ENCODE measurements around the gene ZNF541. TPM values are rescaled to one million over a fixed set of nuclear protein-coding genes. Genes with fewer than 3 reads are reported as not detected.

ZNF541 gene, protein sequence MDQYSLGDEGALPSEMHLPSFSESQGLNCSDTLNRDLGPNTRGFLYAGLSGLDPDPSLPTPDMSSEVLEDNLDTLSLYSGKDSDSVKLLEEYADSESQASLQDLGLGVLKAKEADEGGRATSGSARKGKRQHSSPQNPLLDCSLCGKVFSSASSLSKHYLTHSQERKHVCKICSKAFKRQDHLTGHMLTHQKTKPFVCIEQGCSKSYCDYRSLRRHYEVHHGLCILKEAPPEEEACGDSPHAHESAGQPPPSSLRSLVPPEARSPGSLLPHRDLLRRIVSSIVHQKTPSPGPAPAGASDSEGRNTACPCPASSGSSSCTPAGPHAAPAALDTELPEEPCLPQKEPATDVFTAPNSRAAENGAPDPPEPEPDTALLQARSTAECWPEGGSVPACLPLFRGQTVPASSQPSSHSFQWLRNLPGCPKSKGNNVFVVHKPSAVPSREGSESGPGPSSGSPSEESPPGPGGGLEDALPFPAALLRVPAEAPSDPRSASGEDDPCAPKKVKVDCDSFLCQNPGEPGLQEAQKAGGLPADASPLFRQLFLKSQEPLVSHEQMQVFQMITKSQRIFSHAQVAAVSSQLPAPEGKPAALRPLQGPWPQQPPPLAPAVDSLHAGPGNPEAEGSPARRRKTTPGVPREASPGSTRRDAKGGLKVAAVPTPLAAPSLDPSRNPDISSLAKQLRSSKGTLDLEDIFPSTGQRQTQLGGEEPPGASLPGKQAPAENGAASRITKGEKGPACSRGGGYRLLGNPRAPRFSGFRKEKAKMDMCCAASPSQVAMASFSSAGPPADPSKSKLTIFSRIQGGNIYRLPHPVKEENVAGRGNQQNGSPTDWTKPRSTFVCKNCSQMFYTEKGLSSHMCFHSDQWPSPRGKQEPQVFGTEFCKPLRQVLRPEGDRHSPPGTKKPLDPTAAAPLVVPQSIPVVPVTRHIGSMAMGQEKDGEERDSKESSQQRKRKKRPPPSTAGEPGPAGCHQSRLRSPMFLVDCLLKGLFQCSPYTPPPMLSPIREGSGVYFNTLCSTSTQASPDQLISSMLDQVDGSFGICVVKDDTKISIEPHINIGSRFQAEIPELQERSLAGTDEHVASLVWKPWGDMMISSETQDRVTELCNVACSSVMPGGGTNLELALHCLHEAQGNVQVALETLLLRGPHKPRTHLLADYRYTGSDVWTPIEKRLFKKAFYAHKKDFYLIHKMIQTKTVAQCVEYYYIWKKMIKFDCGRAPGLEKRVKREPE (N-terminal part only)
- 0.05 and 0.39 TPM in 2 replicates for total RNA-seq

GRCh38 chr19:47573071-47574026 lies at the start of gene ZNF541:
TSS of gene ZNF541 (minus strand) at chr19:47573148. CDS start at chr19:47555856, 17,292 bp downstream.
- Mint-ChIP-seq H3K27ac (peak within 1 kb of the TSS; percentile 24), H3K27me3 (ENCODE audit: insufficient read depth) (peaks cover 17% of the 10 kb centered on the region), H3K36me3 (ENCODE audit: low read depth) (no peaks in the 10 kb centered on the region), H3K4me3 (peak within 1 kb of the TSS; percentile 47), H3K4me1 (ENCODE audit: low read depth) (peaks cover 20% of the 10 kb centered on the region), H3K9me3 (no peaks in the 10 kb centered on the region)
- intact Hi-C loops (cut with micrococcal nuclease), result no loop called here
- peak; percentile 72 for DNase-seq (ENCODE audit: low spot score)

GRCh38 chr19:47619763-47620162 lies 46.8 kb upstream of the ZNF541 start:
- Mint-ChIP-seq H3K9me3 (no peaks in the 10 kb centered on the region), H3K4me1 (ENCODE audit: low read depth) (no peaks in the 10 kb centered on the region), H3K27ac (no peak overlapping the region), H3K36me3 (ENCODE audit: low read depth) (peaks cover 3% of the 10 kb centered on the region), H3K27me3 (ENCODE audit: insufficient read depth) (no peaks in the 10 kb centered on the region), H3K4me3 (no peak overlapping the region)
- intact Hi-C loops (cut with micrococcal nuclease), result no loop called here
- no peak for DNase-seq (ENCODE audit: low spot score)

- no peak overlapping the region for H3K27ac Mint-ChIP-seq
- intact Hi-C loops (cut with micrococcal nuclease), result no loop called here
- no peaks in the 10 kb centered on the region for H3K9me3 Mint-ChIP-seq
- no peak overlapping the region for H3K4me3 Mint-ChIP-seq
- no peaks in the 10 kb centered on the region for H3K27me3 Mint-ChIP-seq (ENCODE audit: insufficient read depth)
- H3K4me1 Mint-ChIP-seq (ENCODE audit: low read depth), result no peaks in the 10 kb centered on the region
- H3K36me3 Mint-ChIP-seq (ENCODE audit: low read depth), result peaks cover 3% of the 10 kb centered on the region
- no peak for DNase-seq (ENCODE audit: low spot score)
Measured at GRCh38 chr19:47618771-47619170, 45.8 kb upstream of the ZNF541 start.

- Mint-ChIP-seq H3K4me1 (ENCODE audit: low read depth) (peaks cover 10% of the 10 kb centered on the region), H3K27me3 (ENCODE audit: insufficient read depth) (no peaks in the 10 kb centered on the region), H3K9me3 (no peaks in the 10 kb centered on the region), H3K36me3 (ENCODE audit: low read depth) (peaks cover 3% of the 10 kb centered on the region), H3K27ac (no peak overlapping the region), H3K4me3 (no peak overlapping the region)
- DNase-seq (ENCODE audit: low spot score), result no peak
- intact Hi-C loops (cut with micrococcal nuclease), result no loop called here
Measured at GRCh38 chr19:47615714-47616113, 42.8 kb upstream of the ZNF541 start.

- DNase-seq (ENCODE audit: low spot score), result no peak
- H3K27ac Mint-ChIP-seq, result no peak overlapping the region
- no peak overlapping the region for H3K4me3 Mint-ChIP-seq
- intact Hi-C loops (cut with micrococcal nuclease), result no loop called here
- peaks cover 3% of the 10 kb centered on the region for H3K36me3 Mint-ChIP-seq (ENCODE audit: low read depth)
- H3K9me3 Mint-ChIP-seq, result no peaks in the 10 kb centered on the region
- no peaks in the 10 kb centered on the region for H3K27me3 Mint-ChIP-seq (ENCODE audit: insufficient read depth)
- peaks cover 14% of the 10 kb centered on the region for H3K4me1 Mint-ChIP-seq (ENCODE audit: low read depth)
Measured at GRCh38 chr19:47615230-47615629, 42.3 kb upstream of the ZNF541 start.

GRCh38 chr19:47614559-47614958 lies 41.6 kb upstream of the ZNF541 start:
- intact Hi-C loops (cut with micrococcal nuclease), result no loop called here
- Mint-ChIP-seq H3K4me3 (no peak overlapping the region), H3K4me1 (ENCODE audit: low read depth) (peaks cover 14% of the 10 kb centered on the region), H3K36me3 (ENCODE audit: low read depth) (peaks cover 3% of the 10 kb centered on the region), H3K9me3 (no peaks in the 10 kb centered on the region), H3K27ac (no peak overlapping the region), H3K27me3 (ENCODE audit: insufficient read depth) (no peaks in the 10 kb centered on the region)
- DNase-seq (ENCODE audit: low spot score), result no peak

DNA sequence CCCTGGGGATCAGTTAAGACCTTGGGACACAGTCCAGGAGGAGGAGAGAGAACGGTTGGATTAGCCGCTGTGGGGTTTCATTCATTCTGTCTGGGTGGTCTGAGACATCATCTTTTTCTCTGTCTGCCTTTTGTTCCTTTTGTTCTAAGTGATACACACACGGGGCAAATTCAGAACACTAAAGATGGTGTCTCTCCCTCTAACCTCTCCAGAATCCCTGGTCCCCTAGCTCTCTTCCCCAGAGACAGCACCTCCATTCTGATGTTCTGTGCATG lies 41.0 kb upstream of the ZNF541 start:
- H3K27ac Mint-ChIP-seq, result no peak overlapping the region
- no peaks in the 10 kb centered on the region for H3K27me3 Mint-ChIP-seq (ENCODE audit: insufficient read depth)
- no peak for DNase-seq (ENCODE audit: low spot score)
- intact Hi-C loops (cut with micrococcal nuclease), result no loop called here
- H3K9me3 Mint-ChIP-seq, result no peaks in the 10 kb centered on the region
- peaks cover 14% of the 10 kb centered on the region for H3K4me1 Mint-ChIP-seq (ENCODE audit: low read depth)
- no peak overlapping the region for H3K4me3 Mint-ChIP-seq
- H3K36me3 Mint-ChIP-seq (ENCODE audit: low read depth), result peaks cover 3% of the 10 kb centered on the region

GRCh38 chr19:47613165-47614020 lies 40.4 kb upstream of the ZNF541 start:
- Mint-ChIP-seq H3K27me3 (ENCODE audit: insufficient read depth) (no peaks in the 10 kb centered on the region), H3K9me3 (no peaks in the 10 kb centered on the region), H3K27ac (no peak overlapping the region), H3K4me3 (no peak overlapping the region), H3K36me3 (ENCODE audit: low read depth) (peaks cover 3% of the 10 kb centered on the region), H3K4me1 (ENCODE audit: low read depth) (peaks cover 14% of the 10 kb centered on the region)
- intact Hi-C loops (cut with micrococcal nuclease), result no loop called here
- DNase-seq (ENCODE audit: low spot score), result no peak

DNA sequence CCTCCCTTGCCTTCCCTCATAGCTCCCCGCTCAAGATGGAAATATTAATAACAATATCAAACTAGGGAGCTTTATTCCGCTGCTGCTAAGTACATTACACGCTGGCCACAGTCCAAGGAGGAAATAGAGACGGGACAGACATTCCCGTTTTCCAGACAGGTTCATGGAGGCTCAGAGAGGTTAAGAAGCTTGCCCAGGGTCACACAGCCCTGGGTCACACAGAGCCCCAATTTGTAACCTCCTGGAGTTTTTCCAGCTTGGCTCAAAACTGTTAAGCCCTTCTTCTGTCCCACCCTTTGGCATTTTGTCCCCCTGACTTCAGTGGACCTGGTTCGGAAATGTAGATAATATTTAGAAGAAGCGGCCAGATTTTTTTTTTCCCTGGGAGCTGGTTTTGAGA lies 38.0 kb upstream of the ZNF541 start:
- H3K4me1 Mint-ChIP-seq (ENCODE audit: low read depth), result peaks cover 14% of the 10 kb centered on the region
- H3K27me3 Mint-ChIP-seq (ENCODE audit: insufficient read depth), result no peaks in the 10 kb centered on the region
- no peak for DNase-seq (ENCODE audit: low spot score)
- H3K36me3 Mint-ChIP-seq (ENCODE audit: low read depth), result peaks cover 5% of the 10 kb centered on the region
- peak overlapping the region; percentile 50 for H3K27ac Mint-ChIP-seq
- intact Hi-C loops (cut with micrococcal nuclease), result loop anchor here (2.0 kb wide), 1 partner anchor 88 kb away; no protein-coding TSS in a partner anchor
- peak overlapping the region; percentile 80 for H3K4me3 Mint-ChIP-seq
- H3K9me3 Mint-ChIP-seq, result no peaks in the 10 kb centered on the region

GRCh38 chr19:47609906-47610894 lies 37.3 kb upstream of the ZNF541 start:
- intact Hi-C loops (cut with micrococcal nuclease), result loop anchor here (2.0 to 10.0 kb wide), 4 partner anchors 89 to 715 kb away; partner anchors contain the start of genes EMP3 and NOP53
- DNase-seq (ENCODE audit: low spot score), result peak; percentile 55
- no peaks in the 10 kb centered on the region for H3K27me3 Mint-ChIP-seq (ENCODE audit: insufficient read depth)
- peak overlapping the region; percentile 50 for H3K27ac Mint-ChIP-seq
- no peaks in the 10 kb centered on the region for H3K9me3 Mint-ChIP-seq
- peak overlapping the region; percentile 80 for H3K4me3 Mint-ChIP-seq
- peaks cover 2% of the 10 kb centered on the region for H3K36me3 Mint-ChIP-seq (ENCODE audit: low read depth)
- H3K4me1 Mint-ChIP-seq (ENCODE audit: low read depth), result peaks cover 14% of the 10 kb centered on the region
